NCI-H2171 treated with DMSO at 0.1 percent for 48 hours (cell line): Measurements from ENCODE around the gene XRCC3.

Source experiments
- DNase-seq: peaks from one replicate; lab custom pipeline; 2025; lab: John Stamatoyannopoulos, UW

The XRCC3 gene

GRCh38 chr14:103738701-103739451, 23.6 kb upstream of the XRCC3 start:
- DNase-seq, result no peak

DNA sequence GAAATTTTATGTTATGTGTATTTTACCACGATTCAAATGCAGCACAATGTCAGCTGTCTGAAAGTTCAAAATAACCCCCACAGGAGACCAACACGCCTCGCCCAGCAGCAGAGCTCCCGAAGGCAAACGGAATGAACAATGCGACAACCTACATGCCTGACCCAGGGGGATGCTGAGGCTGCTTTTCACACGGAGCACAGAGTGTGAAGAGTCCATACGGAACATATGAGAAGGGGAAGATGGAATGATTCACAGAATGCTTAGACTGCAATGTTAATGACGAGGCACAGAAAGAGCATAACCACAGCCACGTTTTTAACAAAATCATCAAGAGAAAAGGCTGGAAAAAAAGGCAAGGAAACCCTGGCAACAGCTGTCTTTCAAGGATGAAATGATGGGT, 22.9 kb upstream of the XRCC3 start:
- no peak for DNase-seq

DNA sequence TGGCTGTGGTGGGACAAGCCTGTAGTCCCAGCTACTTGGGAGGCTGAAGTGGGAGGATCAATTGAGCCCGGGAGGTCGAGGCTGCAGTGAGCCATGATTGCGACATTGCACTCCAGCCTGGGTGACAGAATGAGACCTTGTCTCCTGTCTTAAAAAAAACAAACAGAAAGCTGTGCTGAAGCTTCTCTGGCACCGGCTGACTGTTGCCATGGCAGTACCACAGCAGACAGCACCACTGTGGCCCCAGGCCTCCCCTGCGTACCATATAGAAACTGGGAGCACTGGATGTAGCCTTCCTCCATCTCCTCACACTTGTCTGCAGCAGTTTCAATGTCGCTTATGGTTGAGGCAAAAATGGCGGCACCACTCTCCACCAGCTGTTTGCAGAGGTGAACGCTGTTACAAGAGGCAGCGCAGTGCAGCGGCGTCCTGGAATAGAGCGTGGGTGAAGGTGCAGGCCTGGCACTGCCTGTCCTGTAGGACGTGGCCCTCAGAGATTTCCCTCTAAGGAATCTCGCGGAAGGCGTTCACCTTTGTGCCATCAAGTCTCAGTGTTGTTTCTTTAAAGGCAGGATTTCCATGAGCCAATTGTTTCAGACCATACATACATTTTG, 22.3 kb upstream of the XRCC3 start:
- DNase-seq, result no peak

DNA sequence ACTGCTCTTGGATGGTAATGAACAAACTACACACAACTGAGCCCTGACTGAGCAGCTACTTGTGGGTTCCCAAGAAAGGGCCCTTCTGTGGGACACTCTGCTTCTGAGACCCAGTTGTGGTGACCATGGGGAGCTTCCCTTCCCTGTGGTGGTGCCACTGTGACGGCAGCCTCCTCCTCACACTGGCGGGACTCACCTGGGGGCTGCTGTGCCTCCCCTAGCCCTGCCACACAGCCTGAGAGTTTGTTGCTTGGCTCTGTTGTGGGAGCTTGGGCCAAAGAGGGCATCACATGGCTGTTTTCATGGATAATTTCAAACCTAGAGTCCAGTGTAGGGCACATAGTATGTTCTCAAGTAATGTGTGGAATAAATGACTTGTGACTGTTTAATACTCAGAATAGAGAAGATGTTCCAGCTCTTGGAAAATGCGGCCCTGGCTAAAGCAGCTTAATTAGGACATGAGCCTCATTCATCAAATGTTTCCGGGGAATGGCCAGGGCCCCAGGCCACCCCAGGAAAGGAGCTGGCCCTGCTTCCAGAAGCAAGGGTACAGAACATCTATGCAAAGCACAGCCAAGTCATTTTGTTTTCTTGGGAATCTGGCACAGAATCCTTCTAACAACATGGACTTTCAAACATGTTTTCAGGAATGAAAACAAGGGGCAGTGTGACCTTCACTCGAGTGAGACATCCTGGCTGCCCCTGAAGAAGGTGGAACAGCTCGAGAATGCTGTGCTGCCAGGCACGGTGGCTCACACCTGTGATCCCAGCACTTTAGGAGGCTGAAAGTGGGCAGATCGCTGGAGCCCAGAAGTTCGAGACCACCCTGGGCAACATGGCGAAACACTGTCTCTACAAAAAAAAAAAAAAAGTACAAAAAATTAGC, 21.5 kb upstream of the XRCC3 start:
- DNase-seq, result no peak

GRCh38 chr14:103735815-103736545, 20.7 kb upstream of the XRCC3 start:
- no peak for DNase-seq

- no peak for DNase-seq
Measured at GRCh38 chr14:103735439-103735814, 20.2 kb upstream of the XRCC3 start.

GRCh38 chr14:103735022-103735421, 19.8 kb upstream of the XRCC3 start:
- no peak for DNase-seq

DNA sequence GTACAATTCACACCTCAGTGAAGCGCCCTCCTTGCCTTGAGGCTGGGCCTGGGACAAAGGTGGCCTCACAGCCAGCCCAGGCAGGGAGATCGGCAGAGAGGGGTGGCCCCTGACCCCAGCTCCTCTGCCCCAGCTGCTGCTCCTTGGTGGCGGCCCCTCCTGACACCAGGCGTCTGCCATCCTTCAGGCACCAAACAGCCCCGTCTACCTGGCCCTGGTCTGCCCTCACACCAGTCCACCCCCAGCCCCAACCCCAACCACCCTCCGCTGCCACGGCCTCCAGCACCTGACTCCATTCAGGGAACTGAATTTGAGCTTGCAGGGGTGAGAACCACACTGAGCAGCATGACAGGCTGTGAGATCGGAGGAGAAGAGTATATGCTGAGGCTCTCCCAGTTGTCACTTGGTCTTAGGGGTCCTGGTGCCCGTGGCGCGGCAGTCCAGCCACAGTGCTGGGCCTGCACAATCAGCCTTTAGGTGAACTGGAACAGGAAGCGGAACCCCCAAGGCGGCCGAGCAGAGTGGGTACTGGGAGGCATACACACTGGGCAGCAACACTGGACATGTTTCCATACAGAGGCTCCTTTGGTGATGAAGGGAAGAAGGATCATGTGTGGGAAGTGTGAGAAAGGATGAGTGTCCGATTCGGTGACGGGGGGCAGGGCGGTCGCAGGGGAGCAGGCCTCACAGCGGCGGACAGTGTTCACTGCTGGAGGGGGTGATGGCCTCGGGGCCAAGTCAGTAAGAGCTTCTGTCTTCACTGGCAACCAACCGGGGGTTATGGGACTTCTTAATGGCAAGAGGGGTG, 19.0 kb upstream of the XRCC3 start:
- DNase-seq, result no peak

- no peak for DNase-seq
Measured at GRCh38 chr14:103733651-103734050, 18.4 kb upstream of the XRCC3 start.

GRCh38 chr14:103732868-103733620, 17.8 kb upstream of the XRCC3 start:
- DNase-seq, result no peak

GRCh38 chr14:103731916-103732867, 16.9 kb upstream of the XRCC3 start:
- DNase-seq, result no peak

DNA sequence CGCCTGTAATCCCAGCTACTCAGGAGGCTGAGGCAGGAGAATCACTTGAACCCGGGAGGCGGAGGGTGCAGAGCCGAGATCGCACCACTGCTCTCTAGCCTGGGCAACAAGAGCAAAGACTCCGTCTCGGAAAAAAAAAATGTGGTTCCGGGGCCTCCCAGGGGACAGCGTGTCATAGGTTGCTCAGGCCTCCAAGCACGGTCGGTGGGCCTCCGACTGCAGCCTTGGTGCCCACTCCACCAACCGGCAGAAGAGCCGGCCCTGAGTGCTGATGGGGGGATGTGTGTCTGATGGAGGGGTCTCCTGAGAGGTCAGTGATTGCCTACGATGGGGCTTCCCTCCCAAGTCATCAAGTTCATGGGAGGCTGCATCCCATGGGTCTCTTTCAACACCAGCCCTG, 16.2 kb upstream of the XRCC3 start:
- no peak for DNase-seq

GRCh38 chr14:103730490-103731035, 15.3 kb upstream of the XRCC3 start:
- DNase-seq, result no peak

- peak; percentile 15 for DNase-seq
Measured at GRCh38 chr14:103729496-103730448, 14.5 kb upstream of the XRCC3 start.

GRCh38 chr14:103728721-103729120, 13.5 kb upstream of the XRCC3 start:
- no peak for DNase-seq

GRCh38 chr14:103728141-103728540, 12.9 kb upstream of the XRCC3 start:
- no peak for DNase-seq

DNA sequence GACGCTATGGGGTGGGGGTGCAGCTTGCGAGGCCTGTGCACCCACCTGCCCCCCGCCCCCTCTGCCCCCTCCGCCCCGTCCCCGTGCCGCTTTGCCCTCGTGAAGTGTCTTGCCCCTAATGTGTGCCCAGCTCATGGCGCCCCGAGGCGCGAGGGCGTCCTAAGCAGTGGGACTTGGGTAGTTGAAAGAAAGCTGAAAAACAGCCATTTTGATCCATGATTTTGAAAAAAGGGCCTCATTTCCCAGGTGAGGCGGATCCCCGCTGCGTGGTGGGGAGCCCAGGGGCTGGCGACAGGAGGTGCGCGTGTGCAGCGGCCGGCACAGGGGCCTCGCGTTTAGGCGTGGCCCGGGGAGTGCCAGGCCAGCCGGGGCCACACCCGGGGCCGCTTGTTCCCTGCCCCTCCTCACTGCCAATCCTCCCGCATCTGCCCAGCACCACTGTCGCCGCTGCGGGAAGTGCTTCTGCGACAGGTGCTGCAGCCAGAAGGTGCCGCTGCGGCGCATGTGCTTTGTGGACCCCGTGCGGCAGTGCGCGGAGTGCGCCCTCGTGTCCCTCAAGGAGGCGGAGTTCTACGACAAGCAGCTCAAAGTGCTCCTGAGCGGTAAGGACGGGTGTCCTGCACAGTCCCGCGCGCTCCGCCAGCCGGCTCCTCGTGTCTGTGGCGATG, 12.2 kb upstream of the XRCC3 start:
- DNase-seq, result no peak
